IMR-90 (cell line): ENCODE results near the gene TIAM1. TPM values are rescaled to one million over a fixed set of nuclear protein-coding genes. Genes with fewer than 3 reads are reported as not detected.

Experiments used
- ATAC-seq: fragments of 200-7000 bp; cut with Tn5 transposase; 2 replicates; pipeline ENCODE4 v1.9.1; 2020; ENCODE audit warnings: low read depth, mild to moderate bottlenecking, moderate library complexity
- BruUV-seq: library from RNA; stranded (reverse); fragments of 400-500 nt; replicated peaks from 2 replicates; lab custom pipeline; 2021; lab: Mats Ljungman, UMichigan
- CTCF ChIA-PET: fragments of 300-600 bp; formaldehyde crosslinking; extraction: SDS; loops from one replicate; lab custom pipeline; 2021; ENCODE audit warnings: antibody characterized with exemption; lab: Yijun Ruan, JAX
- POLR2A ChIA-PET: fragments of 300-600 bp; sonication (Branson Sonifier 250); formaldehyde crosslinking; loops from one replicate; lab custom pipeline; 2022; ENCODE audit warnings: antibody characterized with exemption; ENCODE audit not compliant: unreplicated experiment; lab: Charles Lee
- DNase-seq: peaks from one replicate; pipeline ENCODE4 v3.0.0; 2013
- H2AFZ ChIP-seq: replicated peaks from 2 replicates; pipeline ENCODE3; 2013; ENCODE audit warnings: low read length, mild to moderate bottlenecking; ENCODE audit not compliant: poor library complexity
- H2AK5ac ChIP-seq: 2 replicates; pipeline ENCODE4 v1.6.1; 2013; ENCODE audit warnings: low read depth, low read length, inconsistent platforms
- H2AK9ac ChIP-seq: replicated peaks from 2 replicates; pipeline ENCODE3; 2013; ENCODE audit warnings: mild to moderate bottlenecking, low read depth, low read length, moderate library complexity; ENCODE audit not compliant: poor library complexity
- H2BK120ac ChIP-seq: 2 replicates; pipeline ENCODE4 v1.6.1; 2013; ENCODE audit warnings: low read depth, low read length, inconsistent platforms
- H2BK15ac ChIP-seq: 3 replicates; pipeline ENCODE4 v1.6.1; 2013; ENCODE audit warnings: low read depth, low read length, inconsistent platforms
- H2BK20ac ChIP-seq: 2 replicates; pipeline ENCODE4 v1.6.1; 2013; ENCODE audit warnings: low read depth, mild to moderate bottlenecking, inconsistent platforms, low read length, moderate library complexity
- H2BK5ac ChIP-seq: 2 replicates; pipeline ENCODE4 v1.6.1; 2013; ENCODE audit warnings: mild to moderate bottlenecking, low read depth, low read length, inconsistent platforms; ENCODE audit not compliant: poor library complexity, severe bottlenecking
- H3K14ac ChIP-seq: replicated peaks from 2 replicates; pipeline ENCODE4 v1.6.1; 2013; ENCODE audit warnings: low read depth, low read length, inconsistent platforms
- H3K18ac ChIP-seq: 2 replicates; pipeline ENCODE4 v1.6.1; 2013; ENCODE audit warnings: low read depth, low read length, control low read depth
- H3K23ac ChIP-seq: 2 replicates; pipeline ENCODE4 v1.6.1; 2013; ENCODE audit warnings: low read depth, low read length, inconsistent platforms
- H3K27ac ChIP-seq: 2 replicates; pipeline ENCODE4 v1.5.1; 2013; ENCODE audit warnings: mild to moderate bottlenecking, control low read depth, low read length; ENCODE audit not compliant: insufficient read depth
- H3K27me3 ChIP-seq: 2 replicates; pipeline ENCODE4 v1.6.1; 2013; ENCODE audit warnings: low read length; ENCODE audit not compliant: control insufficient read depth, insufficient read depth
- H3K36me3 ChIP-seq: 2 replicates; pipeline ENCODE4 v1.6.1; 2013; ENCODE audit warnings: low read length, mixed read lengths; ENCODE audit not compliant: control insufficient read depth, insufficient read depth
- H3K4ac ChIP-seq: 2 replicates; pipeline ENCODE4 v1.6.1; 2013; ENCODE audit warnings: low read depth, low read length, inconsistent platforms
- H3K4me1 ChIP-seq: 2 replicates; pipeline ENCODE4 v1.6.1; 2013; ENCODE audit warnings: low read length, mixed read lengths; ENCODE audit not compliant: control insufficient read depth, insufficient read depth
- H3K4me2 ChIP-seq: 2 replicates; pipeline ENCODE4 v1.6.1; 2013; ENCODE audit warnings: low read depth, mild to moderate bottlenecking, control low read depth, low read length, moderate library complexity
- H3K4me3 ChIP-seq: 2 replicates; pipeline ENCODE4 v1.5.1; 2013; ENCODE audit warnings: low read depth, mild to moderate bottlenecking, control low read depth, low read length, moderate library complexity; ENCODE audit not compliant: insufficient read depth
- H3K56ac ChIP-seq: 2 replicates; pipeline ENCODE4 v1.6.1; 2013; ENCODE audit warnings: low read length, inconsistent platforms; ENCODE audit not compliant: insufficient read depth; ENCODE audit errors: extremely low read depth
- H3K79me1 ChIP-seq, 2 experiments: 2 replicates each; pipeline ENCODE4 v1.6.1; 2013; ENCODE audit warnings: low read length in 2 of 2, inconsistent platforms in 1 of 2, low read depth in 1 of 2
- H3K9ac ChIP-seq: 2 replicates; pipeline ENCODE4 v1.6.1; 2013; ENCODE audit warnings: low read depth, low read length, control low read depth
- H3K9me1 ChIP-seq: 2 replicates; pipeline ENCODE4 v1.6.1; 2013; ENCODE audit warnings: low read length, inconsistent platforms; ENCODE audit not compliant: insufficient read depth
- H3K9me3 ChIP-seq: 2 replicates; pipeline ENCODE4 v1.6.1; 2013; ENCODE audit warnings: low read length; ENCODE audit not compliant: control insufficient read depth, insufficient read depth
- H4K20me1 ChIP-seq: 2 replicates; pipeline ENCODE4 v1.6.1; 2013; ENCODE audit warnings: low read length, inconsistent platforms; ENCODE audit not compliant: insufficient read depth
- H4K5ac ChIP-seq: 2 replicates; pipeline ENCODE4 v1.6.1; 2013; ENCODE audit warnings: mild to moderate bottlenecking, low read depth, low read length, control low read depth
- H4K8ac ChIP-seq, 2 experiments: 2 replicates each; pipeline ENCODE4 v1.6.1; 2013; ENCODE audit warnings: low read depth in 2 of 2, low read length in 2 of 2, control low read depth in 1 of 2, inconsistent platforms in 1 of 2
- H4K91ac ChIP-seq: 2 replicates; pipeline ENCODE4 v1.6.1; 2013; ENCODE audit warnings: low read depth, low read length, inconsistent platforms; ENCODE audit not compliant: insufficient read depth
- BHLHE40 ChIP-seq: fragments of 150-350 bp; IDR thresholded peaks from 2 replicates; pipeline ENCODE4 v1.6.1; 2016; ENCODE audit warnings: mild to moderate bottlenecking, low read depth, low read length
- FOS ChIP-seq: fragments of 150-350 bp; IDR thresholded peaks from 2 replicates; pipeline ENCODE4 v1.6.1; 2016; ENCODE audit warnings: low read depth, low read length
- MXI1 ChIP-seq: IDR thresholded peaks from 2 replicates; pipeline ENCODE4 v1.6.1; 2012; ENCODE audit warnings: low read depth, mild to moderate bottlenecking, low read length, moderate library complexity, borderline replicate concordance
- POLR2A ChIP-seq: IDR thresholded peaks from 2 replicates; pipeline ENCODE4 v1.6.1; 2012; ENCODE audit warnings: mild to moderate bottlenecking, low read depth, low read length
- RCOR1 ChIP-seq: IDR thresholded peaks from 2 replicates; pipeline ENCODE4 v1.6.1; 2012; ENCODE audit warnings: mild to moderate bottlenecking, low read length, improper control_type of control experiment; ENCODE audit not compliant: insufficient replicate concordance
- RFX5 ChIP-seq: IDR thresholded peaks from 2 replicates; pipeline ENCODE4 v1.8.0; 2012; ENCODE audit warnings: low read depth, mild to moderate bottlenecking, low read length, moderate library complexity
- USF2 ChIP-seq: fragments of 150-350 bp; IDR thresholded peaks from 2 replicates; pipeline ENCODE4 v1.6.1; 2017; ENCODE audit warnings: mild to moderate bottlenecking, antibody characterized with exemption, low read length, low read depth
- WGBS, 2 experiments: methylation state at CpG; one replicate each; pipeline versions ENCODE4 v1.1.5 to v1.1.7; 2013; ENCODE audit warnings: missing lambda C conversion rate in 2 of 2; ENCODE audit not compliant: insufficient read length in 1 of 2; ENCODE audit errors: extremely low coverage in 2 of 2; 5-methylcytosine and 5-hydroxymethylcytosine counted together
- dilution Hi-C: fragments of 300-500 bp; cut with HindIII; formaldehyde crosslinking; loops from one replicate; pipeline ENCODE4 v1.14.3; 2018; ENCODE audit warnings: low sequenced_read_pairs; ENCODE audit not compliant: unreplicated experiment
- in situ Hi-C: fragments of 300-500 bp; cut with MboI; formaldehyde crosslinking; loops from 3 replicates; pipeline ENCODE4 v1.14.3; 2019; ENCODE audit warnings: low sequenced_read_pairs, inconsistent platforms, mixed read lengths
- intact Hi-C: fragments of 100-400 bp; cut with micrococcal nuclease; formaldehyde crosslinking; loops from 2 replicates; pipeline ENCODE4 v1.10.0; 2022
- polyA plus RNA-seq, 3 experiments: library from polyadenylated mRNA; depleted of rRNA; stranded (reverse); fragments of >200 nt; gene quantifications; 2 replicates each; pipeline ENCODE4 v1.2.3, GENCODE V29; 2012; ENCODE audit warnings: low replicate concordance in 1 of 3
- total RNA-seq: library from RNA; depleted of rRNA; stranded (reverse); fragments of >200 nt; gene quantifications from 2 replicates; pipeline ENCODE4 v1.2.3, GENCODE V29; 2012

TIAM1 gene
- total and polyA plus RNA-seq, 2 of the 4 experiments (the other 2 are of a cell fraction): 2.9 to 9.3 TPM

- in situ Hi-C loops (no loop called here), dilution Hi-C loops (no loop called here), intact Hi-C loops (no loop called here)
- H3K27ac ChIP-seq: no peak overlapping the region
- no peak overlapping the region for H3K4me2 ChIP-seq
- no peak overlapping the region for H2AFZ ChIP-seq
- H3K56ac ChIP-seq: no peak overlapping the region
- no peak for DNase-seq
- no peak overlapping the region for H4K5ac ChIP-seq
- H3K4ac ChIP-seq: no peak overlapping the region
- H3K27me3 ChIP-seq: no peaks in the 10 kb centered on the region
- no peak overlapping the region for H4K91ac ChIP-seq
- no peak overlapping the region for H2BK120ac ChIP-seq
- H2AK9ac ChIP-seq: no peak overlapping the region
- no peak for ATAC-seq
- H4K20me1 ChIP-seq: no peaks in the 10 kb centered on the region
- H3K4me3 ChIP-seq: no peak overlapping the region
- H2AK5ac ChIP-seq: no peak overlapping the region
- H3K79me1 ChIP-seq: no peaks in the 10 kb centered on the region; a peak in 1 of 4 replicates
- H3K18ac ChIP-seq: no peak overlapping the region
- no peak overlapping the region for H3K14ac ChIP-seq
- CTCF ChIA-PET: no interaction called here
- no TSS peak for BruUV-seq
- no peaks in the 10 kb centered on the region for H3K9me3 ChIP-seq
- H3K9me1 ChIP-seq: no peaks in the 10 kb centered on the region
- TF ChIP-seq FOS (no peak), USF2 (no peak), MXI1 (no peak), BHLHE40 (no peak), RFX5 (no peak), POLR2A (no peak), RCOR1 (no peak)
- H2BK20ac ChIP-seq: no peak overlapping the region
- no peak overlapping the region for H4K8ac ChIP-seq
- no peak overlapping the region for H2BK5ac ChIP-seq
- no peak overlapping the region for H2BK15ac ChIP-seq
- H3K36me3 ChIP-seq: no peaks in the 10 kb centered on the region
- no CpG with 5 or more reads among the region's 3 CpGs for WGBS, 2 experiments
- peaks cover under 1% of the 10 kb centered on the region; the same call in 1 of the 2 replicates for H3K4me1 ChIP-seq
- POLR2A ChIA-PET: no interaction called here
- no peak overlapping the region for H3K9ac ChIP-seq
- H3K23ac ChIP-seq: no peak overlapping the region
Observed at GRCh38 chr21:31316072-31316471, 28.0 kb downstream of the TIAM1 start.
